GM12878 (cell line): ENCODE results near the gene MYO1E. TPM values are rescaled to one million over a fixed set of nuclear protein-coding genes. Genes with fewer than 3 reads are reported as not detected.
A peak's percentile ranks its signal among the peaks of the same experiment; 100 is the strongest.

Experiments
- ATAC-seq: fragments of 200-7000 bp; cut with Tn5 transposase; 3 replicates; pipeline ENCODE4 v1.9.1; 2020; ENCODE audit warnings: mild to moderate bottlenecking, moderate library complexity
- BruUV-seq: library from RNA; stranded (reverse); fragments of 400-500 nt; replicated peaks from 2 replicates; lab custom pipeline; 2021; lab: Mats Ljungman, UMichigan
- CTCF ChIA-PET: fragments of 300-600 bp; sonication (Branson Sonifier 250); formaldehyde crosslinking; extraction: SDS; loops from one replicate; lab custom pipeline; 2021; ENCODE audit warnings: inconsistent platforms; lab: Yijun Ruan, JAX
- POLR2A ChIA-PET: fragments of 350-600 bp; formaldehyde crosslinking; extraction: SDS; loops from one replicate; lab custom pipeline; 2021; ENCODE audit warnings: inconsistent platforms; lab: Charles Lee
- RAD21 ChIA-PET: fragments of 300-600 bp; sonication (Branson Sonifier 250); formaldehyde crosslinking; loops from one replicate; lab custom pipeline; 2023; ENCODE audit warnings: antibody characterized with exemption; ENCODE audit not compliant: unreplicated experiment; lab: Charles Lee
- SMC1A ChIA-PET: fragments of 300-600 bp; sonication (Branson Sonifier 250); formaldehyde crosslinking; loops from one replicate; lab custom pipeline; 2023; ENCODE audit not compliant: unreplicated experiment, uncharacterized antibody; lab: Charles Lee
- DNase-seq: peaks from one replicate; pipeline ENCODE4 v3.0.0-alpha.2; 2011; ENCODE audit warnings: low read depth, low spot score
- FAIRE-seq: peaks from 3 replicates; lab custom pipeline; 2011; peaks lifted over from hg19 to GRCh38; lab: Jason Lieb, UNC
- H2AFZ ChIP-seq: 2 replicates; pipeline ENCODE4 v1.6.0; 2011; ENCODE audit warnings: low read depth, low read length, control low read depth; ENCODE audit not compliant: control insufficient read depth
- H3K27ac ChIP-seq: 2 replicates; pipeline ENCODE4 v1.5.1; 2011; ENCODE audit warnings: control low read depth; ENCODE audit not compliant: control insufficient read depth, insufficient read depth
- H3K27me3 ChIP-seq, 2 experiments: replicated peaks in 1 of 2; 2 replicates each; pipeline versions ENCODE4 v1.6.0 to v1.6.1; 2011; ENCODE audit warnings: low read length in 1 of 2; ENCODE audit not compliant: control insufficient read depth in 2 of 2, insufficient read depth in 2 of 2
- H3K36me3 ChIP-seq, 2 experiments: 2 replicates each; pipeline ENCODE4 v1.5.1; 2011; ENCODE audit warnings: low read length in 1 of 2; ENCODE audit not compliant: control insufficient read depth in 2 of 2, insufficient read depth in 2 of 2
- H3K4me1 ChIP-seq: 2 replicates; pipeline ENCODE4 v1.6.1; 2011; ENCODE audit warnings: mild to moderate bottlenecking, low read length, moderate library complexity, mixed read lengths; ENCODE audit not compliant: control insufficient read depth, insufficient read depth
- H3K4me2 ChIP-seq: 2 replicates; pipeline ENCODE4 v1.6.0; 2011; ENCODE audit warnings: control low read depth; ENCODE audit not compliant: control insufficient read depth, insufficient read depth
- H3K4me3 ChIP-seq: fragments of 200-600 bp; sonication (generic); 2 replicates; pipeline ENCODE4 v1.5.1; 2016
- H3K79me2 ChIP-seq: 2 replicates; pipeline ENCODE4 v1.6.0; 2011; ENCODE audit warnings: low read length; ENCODE audit not compliant: control insufficient read depth, insufficient read depth
- H3K9ac ChIP-seq: 2 replicates; pipeline ENCODE4 v1.8.0; 2011; ENCODE audit warnings: low read length, control low read depth, mixed read lengths; ENCODE audit not compliant: control insufficient read depth, insufficient read depth
- H3K9me3 ChIP-seq: replicated peaks from 3 replicates; pipeline ENCODE4 v1.5.1; 2011; ENCODE audit warnings: mild to moderate bottlenecking, low read length; ENCODE audit not compliant: control insufficient read depth, insufficient read depth
- H4K20me1 ChIP-seq: 2 replicates; pipeline ENCODE4 v1.6.0; 2011; ENCODE audit not compliant: control insufficient read depth, insufficient read depth
- BCL11A ChIP-seq: IDR thresholded peaks from 2 replicates; pipeline ENCODE4 v1.6.1; 2011; ENCODE audit warnings: low read depth, low read length
- E4F1 ChIP-seq: fragments of 450-650 bp; IDR thresholded peaks from 2 replicates; pipeline ENCODE4 v1.6.1; 2018; ENCODE audit warnings: borderline replicate concordance, mild to moderate bottlenecking; ENCODE audit not compliant: partially characterized antibody
- HDAC2 ChIP-seq: fragments of 200-600 bp; sonication (generic); IDR thresholded peaks from 2 replicates; pipeline ENCODE4 v1.6.1; 2017
- POU2F2 ChIP-seq: IDR thresholded peaks from 3 replicates; pipeline ENCODE4 v1.6.1; 2011; ENCODE audit warnings: low read depth, mild to moderate bottlenecking, low read length, borderline replicate concordance
- STAT3 ChIP-seq: IDR thresholded peaks from 2 replicates; pipeline ENCODE4 v1.6.1; 2011; ENCODE audit warnings: low read depth, low read length, improper control_type of control experiment
- TARDBP ChIP-seq: IDR thresholded peaks from 2 replicates; pipeline ENCODE4 v1.6.1; 2016; ENCODE audit warnings: borderline replicate concordance
- WRNIP1 ChIP-seq: IDR thresholded peaks from 2 replicates; pipeline ENCODE4 v1.6.1; 2011; ENCODE audit warnings: low read depth, low read length, improper control_type of control experiment, borderline replicate concordance
- WGBS: methylation state at CpG from one replicate; pipeline ENCODE4 v1.1.6; 2016; ENCODE audit warnings: low lambda C conversion rate; ENCODE audit not compliant: insufficient replicate concordance, insufficient coverage; ENCODE audit errors: missing lambda C conversion rate; 5-methylcytosine and 5-hydroxymethylcytosine counted together
- in situ Hi-C: fragments of 300-500 bp; cut with MboI; formaldehyde crosslinking; loops from 9 replicates; pipeline ENCODE4 v1.14.3; 2018; ENCODE audit warnings: mixed read lengths
- intact Hi-C: fragments of 100-400 bp; cut with micrococcal nuclease; formaldehyde crosslinking; loops from one replicate; pipeline ENCODE4 v1.14.2; 2022; ENCODE audit not compliant: unreplicated experiment
- polyA plus RNA-seq, 11 experiments: library from polyadenylated mRNA; depleted of rRNA in 4 of 11; unstranded in 6 of 11; stranded (reverse) in 5 of 11; fragments of >200 nt; fragmentation: Nextera tagmentation in 4 of 11; fragmentation: Illumina TruSeq in 1 of 11; extraction: Ambion mirVana in 4 of 11; extraction: Trizol in 1 of 11; gene quantifications; 1 replicate in 1 of 11; 2 replicates in 10 of 11; pipeline versions ENCODE4 v1.2.1 to v1.2.3, GENCODE V29; 2011 to 2016; ENCODE audit warnings: inconsistent platforms in 2 of 11, missing spikeins in 2 of 11, low read depth in 1 of 11
- total RNA-seq, 4 experiments: library from RNA; depleted of rRNA in 3 of 4; stranded (reverse); fragments of >200 nt in 3 of 4; fragmentation: Illumina TruSeq in 1 of 4; extraction: Trizol in 1 of 4; gene quantifications; 2 replicates each; pipeline versions ENCODE4 v1.2.1 to v1.2.3, GENCODE V29; 2013 to 2021
- TF ChIP-seq, protein P1 (sequence below): fragments of 450-650 bp; IDR thresholded peaks from 2 replicates; pipeline ENCODE4 v1.6.1; 2016; ENCODE audit warnings: mild to moderate bottlenecking
- TF ChIP-seq, protein P2 (sequence below): IDR thresholded peaks from 2 replicates; pipeline ENCODE4 v1.6.1; 2012; ENCODE audit warnings: low read length, inconsistent platforms

The MYO1E gene
- total and polyA plus RNA-seq, 10 of the 15 experiments (the other 5 are each of a cell fraction or from before 2014, with no cell fraction given), result 10.3 to 266 (median 64.9) TPM

GRCh38 chr15:59294574-59295260 is 78.0 kb downstream of the MYO1E start:
- Histone ChIP-seq H4K20me1 (no peaks in the 10 kb centered on the region), H3K9me3 (no peaks in the 10 kb centered on the region), H3K27ac (no peak overlapping the region), H3K4me2 (no peak overlapping the region), H3K27me3 (no peaks in the 10 kb centered on the region), H3K4me3 (no peak overlapping the region), H3K79me2 (peaks cover 93% of the 10 kb centered on the region), H3K36me3 (peaks cover 4 to 14% of the 10 kb centered on the region in 2 experiments; a peak in 2 of 4 replicates), H3K4me1 (peaks cover 76% of the 10 kb centered on the region), H2AFZ (no peak overlapping the region), H3K9ac (no peak overlapping the region)
- no peak for DNase-seq
- SMC1A ChIA-PET, result interaction anchor here (0.8 to 1.6 kb wide), 4 partner anchors 10 to 55 kb away, joined by 3 to 4 read pairs (median 4); no protein-coding TSS in a partner anchor
- ATAC-seq, result no peak
- CTCF ChIA-PET, result interaction anchor here (1.1 to 7.8 kb wide), 3 partner anchors 15 to 116 kb away, joined by 3 to 68 read pairs (median 4); no protein-coding TSS in a partner anchor
- no TSS peak for BruUV-seq
- in situ Hi-C loops, result no loop called here
- POLR2A ChIA-PET, result interaction anchor here (1.3 kb wide), 1 partner anchor 46 kb away, joined by 5 read pairs; no protein-coding TSS in a partner anchor
- TF ChIP-seq POU2F2 (0 out of 3 replicates have a peak, but pooled peaks have one; percentile 11), BCL11A (no peak)
- RAD21 ChIA-PET, result interaction anchor here (1.3 kb wide), 1 partner anchor 42 kb away, joined by 4 read pairs; no protein-coding TSS in a partner anchor
- 96% methylated on average over 3 of the region's 3 CpGs for WGBS
- FAIRE-seq, result no peak
- intact Hi-C loops, result no loop called here

DNA sequence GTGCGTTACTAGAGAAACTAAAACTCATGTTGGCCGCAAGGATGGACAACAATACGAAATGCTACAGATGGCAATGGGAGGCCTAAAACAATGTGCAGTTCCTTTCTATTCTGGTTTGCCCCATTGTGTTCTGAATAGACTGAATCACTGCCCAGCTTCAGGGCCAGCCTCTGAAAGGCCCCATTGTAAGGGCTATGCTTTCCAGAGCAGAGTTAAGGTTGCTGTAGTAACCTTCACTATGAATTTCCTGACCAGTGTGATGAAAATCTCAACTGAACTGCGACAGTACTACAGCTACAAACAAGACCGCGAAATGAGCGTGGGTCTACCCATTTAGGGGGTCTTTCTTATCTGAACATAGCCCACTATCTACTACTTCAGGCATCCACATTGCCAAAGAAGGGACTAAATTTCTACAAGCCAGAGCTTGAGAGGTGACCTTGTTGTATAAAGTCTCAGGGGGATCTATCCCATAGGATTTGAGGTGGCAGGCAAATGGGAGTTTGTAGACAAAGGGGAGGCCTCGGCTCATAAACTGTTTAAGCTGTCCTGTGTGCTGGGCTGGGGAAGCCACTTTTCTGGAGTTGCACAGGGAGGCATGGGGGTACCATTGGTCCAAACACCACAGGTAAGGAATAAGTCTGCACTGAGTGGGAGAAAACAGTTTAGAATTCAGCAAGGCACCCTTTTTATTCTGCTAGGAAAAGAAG is 80.1 kb downstream of the MYO1E start:
- Histone ChIP-seq H3K4me3 (peak overlapping the region; percentile 33; the same call in 1 of the 2 replicates), H3K4me1 (peaks cover 57% of the 10 kb centered on the region), H2AFZ (no peak overlapping the region), H3K36me3 (peaks cover 4 to 14% of the 10 kb centered on the region in 2 experiments; a peak in 2 of 4 replicates), H3K9ac (no peak overlapping the region), H3K27ac (no peak overlapping the region), H3K4me2 (peak overlapping the region; percentile 0), H3K9me3 (no peaks in the 10 kb centered on the region), H3K27me3 (no peaks in the 10 kb centered on the region), H3K79me2 (peaks cover 92% of the 10 kb centered on the region), H4K20me1 (no peaks in the 10 kb centered on the region)
- WGBS, result 92% methylated on average over 8 of the region's 8 CpGs
- DNase-seq (no peak), ATAC-seq (peak; percentile 33), FAIRE-seq (no peak)
- in situ Hi-C loops, result no loop called here
- CTCF ChIA-PET, result interaction anchor here (1.0 to 4.0 kb wide), 2 partner anchors 46 to 120 kb away, joined by 3 to 33 read pairs; no protein-coding TSS in a partner anchor
- POLR2A ChIA-PET, result interaction anchor here (1.0 kb wide), 1 partner anchor 8 kb away, joined by 3 read pairs; no protein-coding TSS in a partner anchor
- RAD21 ChIA-PET, result interaction anchor here (1.1 to 4.1 kb wide), 3 partner anchors 19 to 120 kb away, joined by 3 to 46 read pairs (median 9); no protein-coding TSS in a partner anchor
- intact Hi-C loops, result no loop called here
- SMC1A ChIA-PET, result interaction anchor here (0.9 to 7.5 kb wide), 6 partner anchors 7 to 46 kb away, joined by 3 to 41 read pairs (median 4); no protein-coding TSS in a partner anchor
- no TSS peak for BruUV-seq
- TF ChIP-seq TARDBP (no peak), HDAC2 (no peak), E4F1 (no peak), WRNIP1 (no peak), STAT3 (no peak)
- TF ChIP-seq, protein P1, sequence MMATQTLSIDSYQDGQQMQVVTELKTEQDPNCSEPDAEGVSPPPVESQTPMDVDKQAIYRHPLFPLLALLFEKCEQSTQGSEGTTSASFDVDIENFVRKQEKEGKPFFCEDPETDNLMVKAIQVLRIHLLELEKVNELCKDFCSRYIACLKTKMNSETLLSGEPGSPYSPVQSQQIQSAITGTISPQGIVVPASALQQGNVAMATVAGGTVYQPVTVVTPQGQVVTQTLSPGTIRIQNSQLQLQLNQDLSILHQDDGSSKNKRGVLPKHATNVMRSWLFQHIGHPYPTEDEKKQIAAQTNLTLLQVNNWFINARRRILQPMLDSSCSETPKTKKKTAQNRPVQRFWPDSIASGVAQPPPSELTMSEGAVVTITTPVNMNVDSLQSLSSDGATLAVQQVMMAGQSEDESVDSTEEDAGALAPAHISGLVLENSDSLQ, result no peak
- TF ChIP-seq, protein P2, sequence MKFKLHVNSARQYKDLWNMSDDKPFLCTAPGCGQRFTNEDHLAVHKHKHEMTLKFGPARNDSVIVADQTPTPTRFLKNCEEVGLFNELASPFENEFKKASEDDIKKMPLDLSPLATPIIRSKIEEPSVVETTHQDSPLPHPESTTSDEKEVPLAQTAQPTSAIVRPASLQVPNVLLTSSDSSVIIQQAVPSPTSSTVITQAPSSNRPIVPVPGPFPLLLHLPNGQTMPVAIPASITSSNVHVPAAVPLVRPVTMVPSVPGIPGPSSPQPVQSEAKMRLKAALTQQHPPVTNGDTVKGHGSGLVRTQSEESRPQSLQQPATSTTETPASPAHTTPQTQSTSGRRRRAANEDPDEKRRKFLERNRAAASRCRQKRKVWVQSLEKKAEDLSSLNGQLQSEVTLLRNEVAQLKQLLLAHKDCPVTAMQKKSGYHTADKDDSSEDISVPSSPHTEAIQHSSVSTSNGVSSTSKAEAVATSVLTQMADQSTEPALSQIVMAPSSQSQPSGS, result no peak
